ENCODE measurements around the gene GUCA2A.
"Not testable (repeated sequence)": the region's sequence is repeated elsewhere in the genome, so short reads cannot be mapped to it uniquely, and the experiment has no call there.

Gene GUCA2A

GRCh38 chr1:42164551-42165420 lies at the start of gene GUCA2A:
Gene GUCA2A (minus strand): TSS chr1:42164745. CDS start chr1:42164712, 33 bp downstream.
- no peak for DNase-seq (ENCODE audit: low spot score)

GRCh38 chr1:42211224-42211623 lies 46.7 kb upstream of the GUCA2A start:
- DNase-seq (ENCODE audit: low spot score) = no peak

- DNase-seq (ENCODE audit: low spot score) = no peak
Observed at GRCh38 chr1:42210421-42211133, 46.0 kb upstream of the GUCA2A start.

GRCh38 chr1:42209526-42210251 lies 45.1 kb upstream of the GUCA2A start:
- DNase-seq (ENCODE audit: low spot score) = no peak

- DNase-seq (ENCODE audit: low spot score) = not testable (repeated sequence)
Observed at GRCh38 chr1:42206930-42207329, 42.4 kb upstream of the GUCA2A start.

- DNase-seq (ENCODE audit: low spot score) = no peak
Observed at GRCh38 chr1:42206164-42206563, 41.6 kb upstream of the GUCA2A start.

GRCh38 chr1:42201986-42202385 lies 37.4 kb upstream of the GUCA2A start:
- DNase-seq (ENCODE audit: low spot score) = no peak

GRCh38 chr1:42198251-42198650 lies 33.7 kb upstream of the GUCA2A start:
- no peak for DNase-seq (ENCODE audit: low spot score)

- DNase-seq (ENCODE audit: low spot score) = no peak
Observed at GRCh38 chr1:42195841-42196240, 31.3 kb upstream of the GUCA2A start.

- no peak for DNase-seq (ENCODE audit: low spot score)
Observed at GRCh38 chr1:42192106-42192505, 27.6 kb upstream of the GUCA2A start.

- no peak for DNase-seq (ENCODE audit: low spot score)
Observed at GRCh38 chr1:42191319-42191718, 26.8 kb upstream of the GUCA2A start.

- DNase-seq (ENCODE audit: low spot score) = no peak
Observed at GRCh38 chr1:42189931-42190853, 25.6 kb upstream of the GUCA2A start.

GRCh38 chr1:42186152-42186551 lies 21.6 kb upstream of the GUCA2A start:
- no peak for DNase-seq (ENCODE audit: low spot score)

- no peak for DNase-seq (ENCODE audit: low spot score)
Observed at GRCh38 chr1:42184616-42185015, 20.1 kb upstream of the GUCA2A start.

- DNase-seq (ENCODE audit: low spot score) = no peak
Observed at GRCh38 chr1:42183957-42184268, 19.4 kb upstream of the GUCA2A start.

- no peak for DNase-seq (ENCODE audit: low spot score)
Observed at GRCh38 chr1:42183210-42183956, 18.8 kb upstream of the GUCA2A start.

GRCh38 chr1:42181687-42182086 lies 17.1 kb upstream of the GUCA2A start:
- DNase-seq (ENCODE audit: low spot score) = no peak

- DNase-seq (ENCODE audit: low spot score) = no peak
Observed at GRCh38 chr1:42179900-42180329, 15.4 kb upstream of the GUCA2A start.

- DNase-seq (ENCODE audit: low spot score) = no peak
Observed at GRCh38 chr1:42179275-42179674, 14.7 kb upstream of the GUCA2A start.

GRCh38 chr1:42178249-42178648 lies 13.7 kb upstream of the GUCA2A start:
- DNase-seq (ENCODE audit: low spot score) = no peak

- peak; percentile 79 for DNase-seq (ENCODE audit: low spot score)
Observed at GRCh38 chr1:42177541-42177981, 13.0 kb upstream of the GUCA2A start.

All from globus pallidus (tissue), 1 donor.